Islet of Langerhans (tissue), 1 donor: ENCODE results near the gene KBTBD7.
"Not testable (repeated sequence)": the region's sequence is repeated elsewhere in the genome, so short reads cannot be mapped to it uniquely, and the experiment has no call there.

Experiments
- FAIRE-seq: peaks from one replicate; lab custom pipeline; 2011; peaks lifted over from hg19 to GRCh38; lab: Jason Lieb, UNC

Gene KBTBD7

GRCh38 chr13:41199079-41199478 lies 4.7 kb upstream of the KBTBD7 start:
- FAIRE-seq: no peak

- FAIRE-seq: no peak
These were observed 2.3 kb upstream of the KBTBD7 start for GRCh38 chr13:41196620-41197019.

GRCh38 chr13:41196011-41196410 lies 1.6 kb upstream of the KBTBD7 start:
- no peak for FAIRE-seq

- no peak for FAIRE-seq
These were observed 900 bp downstream of the KBTBD7 start for GRCh38 chr13:41193469-41193868.

GRCh38 chr13:41188584-41188983 lies 5.8 kb downstream of the KBTBD7 start:
- no peak for FAIRE-seq

GRCh38 chr13:41186481-41186880 lies 7.9 kb downstream of the KBTBD7 start:
- no peak for FAIRE-seq

- FAIRE-seq: no peak
These were observed 12.1 kb downstream of the KBTBD7 start for GRCh38 chr13:41182231-41182630.

GRCh38 chr13:41179593-41180250 lies 14.6 kb downstream of the KBTBD7 start:
- no peak for FAIRE-seq

- no peak for FAIRE-seq
These were observed 16.3 kb downstream of the KBTBD7 start for GRCh38 chr13:41178040-41178439.

- FAIRE-seq: no peak
These were observed 16.8 kb downstream of the KBTBD7 start for GRCh38 chr13:41177616-41178015.

GRCh38 chr13:41175576-41175975 lies 18.8 kb downstream of the KBTBD7 start:
- FAIRE-seq: not testable (repeated sequence)

- FAIRE-seq: no peak
These were observed 32.2 kb downstream of the KBTBD7 start for GRCh38 chr13:41162151-41162550.

- FAIRE-seq: no peak
These were observed 35.2 kb downstream of the KBTBD7 start for GRCh38 chr13:41159174-41159573.

- no peak for FAIRE-seq
These were observed 37.2 kb downstream of the KBTBD7 start for GRCh38 chr13:41157048-41157717.

- FAIRE-seq: no peak
These were observed 37.7 kb downstream of the KBTBD7 start for GRCh38 chr13:41156620-41157019.

GRCh38 chr13:41154042-41154441 lies 40.3 kb downstream of the KBTBD7 start:
- no peak for FAIRE-seq

- FAIRE-seq: no peak
These were observed 42.4 kb downstream of the KBTBD7 start for GRCh38 chr13:41152005-41152404.

GRCh38 chr13:41150058-41150457 lies 44.3 kb downstream of the KBTBD7 start:
- no peak for FAIRE-seq

- FAIRE-seq: no peak
These were observed 45.7 kb downstream of the KBTBD7 start for GRCh38 chr13:41148419-41149283.

GRCh38 chr13:41145136-41145908 lies 49.0 kb downstream of the KBTBD7 start:
- no peak for FAIRE-seq

GRCh38 chr13:41144576-41144975 lies 49.8 kb downstream of the KBTBD7 start:
- FAIRE-seq: no peak
